Chondrocyte (in vitro differentiated cells): ENCODE results near the gene ARHGAP19. TPM values are rescaled to one million over a fixed set of nuclear protein-coding genes. Genes with fewer than 3 reads are reported as not detected.
"Not testable (repeated sequence)": the region's sequence is repeated elsewhere in the genome, so short reads cannot be mapped to it uniquely, and the experiment has no call there.

Experiments used
- DNase-seq: peaks from one replicate; pipeline ENCODE4 v3.0.0; 2021; ENCODE audit warnings: mixed read lengths, low spot score
- H3K27ac Mint-ChIP-seq: one replicate; pipeline ENCODE4 v1.8.0; 2021; ENCODE audit warnings: mild to moderate bottlenecking, moderate library complexity, mixed read lengths; ENCODE audit not compliant: unreplicated experiment
- H3K27me3 Mint-ChIP-seq: 2 replicates; pipeline ENCODE4 v1.8.0; 2021; ENCODE audit warnings: low read depth, mixed read lengths
- H3K36me3 Mint-ChIP-seq: 2 replicates; pipeline ENCODE4 v1.8.0; 2021; ENCODE audit warnings: low read depth, mixed read lengths
- H3K4me1 Mint-ChIP-seq: 2 replicates; pipeline ENCODE4 v1.8.0; 2021; ENCODE audit warnings: low read depth, mild to moderate bottlenecking, mixed read lengths
- H3K4me3 Mint-ChIP-seq: one replicate; pipeline ENCODE4 v1.8.0; 2021; ENCODE audit warnings: mild to moderate bottlenecking, moderate library complexity, mixed read lengths; ENCODE audit not compliant: unreplicated experiment
- H3K9me3 Mint-ChIP-seq: 2 replicates; pipeline ENCODE4 v1.8.0; 2021; ENCODE audit warnings: low read depth, mixed read lengths
- total RNA-seq: library from RNA; stranded (reverse); gene quantifications from 3 replicates; pipeline ENCODE4 v1.2.1, GENCODE V29; 2021
- TF ChIP-seq, protein P1 (sequence below): fragments of 200-600 bp; sonication (generic); IDR thresholded peaks from 2 replicates; pipeline ENCODE4 v1.5.0; 2021; ENCODE audit warnings: antibody characterized with exemption, mild to moderate bottlenecking, moderate library complexity

The ARHGAP19 gene
- total RNA-seq, 1 donor from 2014 or later: 2.6 TPM

DNA sequence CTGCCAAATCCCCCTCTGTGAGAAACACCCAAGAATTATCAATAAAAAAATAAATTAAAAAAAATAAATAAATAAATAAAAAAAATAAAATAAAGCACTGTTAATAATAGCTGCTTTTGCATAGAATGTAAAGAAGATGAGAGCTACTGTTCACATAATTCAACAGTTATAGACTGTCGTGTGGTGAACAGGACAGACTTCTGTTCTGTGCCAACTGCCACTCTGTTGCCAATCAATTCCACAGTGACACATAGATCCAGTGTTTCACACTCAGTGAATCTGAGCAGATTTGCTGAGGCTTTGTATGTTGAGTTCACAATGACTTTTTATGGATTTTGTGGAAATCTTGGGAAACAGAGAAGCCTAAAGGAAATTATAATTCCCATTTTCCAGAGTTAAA, 14.9 kb downstream of the ARHGAP19 start:
- TF ChIP-seq, protein P1, sequence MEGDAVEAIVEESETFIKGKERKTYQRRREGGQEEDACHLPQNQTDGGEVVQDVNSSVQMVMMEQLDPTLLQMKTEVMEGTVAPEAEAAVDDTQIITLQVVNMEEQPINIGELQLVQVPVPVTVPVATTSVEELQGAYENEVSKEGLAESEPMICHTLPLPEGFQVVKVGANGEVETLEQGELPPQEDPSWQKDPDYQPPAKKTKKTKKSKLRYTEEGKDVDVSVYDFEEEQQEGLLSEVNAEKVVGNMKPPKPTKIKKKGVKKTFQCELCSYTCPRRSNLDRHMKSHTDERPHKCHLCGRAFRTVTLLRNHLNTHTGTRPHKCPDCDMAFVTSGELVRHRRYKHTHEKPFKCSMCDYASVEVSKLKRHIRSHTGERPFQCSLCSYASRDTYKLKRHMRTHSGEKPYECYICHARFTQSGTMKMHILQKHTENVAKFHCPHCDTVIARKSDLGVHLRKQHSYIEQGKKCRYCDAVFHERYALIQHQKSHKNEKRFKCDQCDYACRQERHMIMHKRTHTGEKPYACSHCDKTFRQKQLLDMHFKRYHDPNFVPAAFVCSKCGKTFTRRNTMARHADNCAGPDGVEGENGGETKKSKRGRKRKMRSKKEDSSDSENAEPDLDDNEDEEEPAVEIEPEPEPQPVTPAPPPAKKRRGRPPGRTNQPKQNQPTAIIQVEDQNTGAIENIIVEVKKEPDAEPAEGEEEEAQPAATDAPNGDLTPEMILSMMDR: no peak
- Mint-ChIP-seq H3K36me3 (no peaks in the 10 kb centered on the region), H3K27me3 (no peaks in the 10 kb centered on the region), H3K4me3 (no peak overlapping the region), H3K27ac (no peak overlapping the region), H3K4me1 (peaks cover 19% of the 10 kb centered on the region), H3K9me3 (no peaks in the 10 kb centered on the region)
- DNase-seq: no peak

DNA sequence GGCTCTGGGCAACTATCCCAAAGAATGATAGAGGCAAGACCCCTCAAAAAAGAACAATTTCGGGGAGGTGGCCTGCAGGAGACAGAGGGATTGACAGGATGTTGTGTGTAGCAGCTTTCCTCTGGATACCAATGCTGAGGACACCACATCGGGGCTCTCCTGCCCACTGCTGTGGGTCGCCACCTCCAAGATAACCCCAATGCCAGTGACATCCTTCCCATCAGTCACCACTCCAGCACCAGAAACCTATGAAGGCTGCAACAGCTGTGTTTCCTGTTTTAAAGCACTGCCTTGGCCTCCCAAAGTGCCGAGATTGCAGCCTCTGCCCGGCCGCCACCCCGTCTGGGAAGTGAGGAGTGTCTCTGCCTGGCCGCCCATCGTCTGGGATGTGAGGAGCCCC, 17.6 kb downstream of the ARHGAP19 start:
- Mint-ChIP-seq H3K27ac (no peak overlapping the region), H3K36me3 (no peaks in the 10 kb centered on the region)

DNA sequence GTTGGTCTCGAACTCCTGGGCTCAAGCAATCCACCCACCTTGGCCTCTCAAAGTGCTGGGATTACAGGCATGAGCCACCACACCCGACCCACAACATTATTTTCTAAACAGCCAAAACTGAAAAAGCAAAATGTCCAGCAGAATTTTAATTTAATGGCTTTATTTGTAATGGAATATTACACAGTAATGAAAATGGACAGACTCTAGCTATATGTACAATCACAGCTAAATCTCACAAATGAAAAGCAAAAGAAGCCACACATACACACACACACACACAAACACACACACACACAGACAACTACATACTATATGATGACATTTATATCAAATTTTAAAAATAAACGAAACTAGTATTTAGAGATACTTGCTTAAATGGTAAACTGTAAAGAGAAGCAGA, 18.7 kb downstream of the ARHGAP19 start:
- no peak overlapping the region for H3K27ac Mint-ChIP-seq
- H3K9me3 Mint-ChIP-seq: peaks cover 6% of the 10 kb centered on the region
- TF ChIP-seq, protein P1: no peak
- no peak for DNase-seq
- no peaks in the 10 kb centered on the region for H3K27me3 Mint-ChIP-seq
- H3K36me3 Mint-ChIP-seq: no peaks in the 10 kb centered on the region
- no peak overlapping the region for H3K4me3 Mint-ChIP-seq
- H3K4me1 Mint-ChIP-seq: peaks cover 19% of the 10 kb centered on the region

More for the DNA sequence above, 17.6 kb downstream of the ARHGAP19 start:
- H3K9me3 Mint-ChIP-seq: peaks cover 6% of the 10 kb centered on the region
- no peak overlapping the region for H3K4me3 Mint-ChIP-seq
- DNase-seq: no peak
- peaks cover 28% of the 10 kb centered on the region for H3K4me1 Mint-ChIP-seq
- TF ChIP-seq, protein P1: no peak
- H3K27me3 Mint-ChIP-seq: no peaks in the 10 kb centered on the region

DNA sequence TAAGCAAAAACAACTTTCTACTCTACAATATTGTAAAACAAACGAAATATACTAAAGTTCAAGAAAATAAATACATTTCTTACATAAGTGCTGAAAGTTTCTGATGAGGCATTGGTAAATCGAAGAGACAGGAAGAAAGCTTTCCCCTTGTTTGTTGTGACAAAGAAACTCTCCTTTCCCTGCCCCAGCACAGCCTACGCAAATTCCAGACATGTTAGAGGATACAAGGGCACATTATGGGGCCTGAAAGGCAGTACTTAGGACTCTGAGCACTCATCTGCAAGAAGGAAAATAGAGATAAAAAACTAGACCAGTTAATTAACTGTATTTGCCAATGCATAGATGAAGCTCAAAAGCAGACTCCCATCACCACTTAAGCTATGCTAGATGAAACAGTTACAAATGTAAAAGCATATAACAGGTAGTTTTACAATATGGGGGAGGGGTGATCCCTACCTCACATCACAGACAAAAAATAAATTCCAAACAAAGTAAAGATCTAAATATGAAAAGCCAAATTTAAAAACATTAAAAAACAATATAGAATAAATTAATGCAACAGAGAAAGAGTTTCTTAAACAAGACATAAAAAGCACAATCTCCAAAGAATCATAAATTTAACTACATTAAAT, 21.8 kb downstream of the ARHGAP19 start:
- H3K27me3 Mint-ChIP-seq: no peaks in the 10 kb centered on the region

DNA sequence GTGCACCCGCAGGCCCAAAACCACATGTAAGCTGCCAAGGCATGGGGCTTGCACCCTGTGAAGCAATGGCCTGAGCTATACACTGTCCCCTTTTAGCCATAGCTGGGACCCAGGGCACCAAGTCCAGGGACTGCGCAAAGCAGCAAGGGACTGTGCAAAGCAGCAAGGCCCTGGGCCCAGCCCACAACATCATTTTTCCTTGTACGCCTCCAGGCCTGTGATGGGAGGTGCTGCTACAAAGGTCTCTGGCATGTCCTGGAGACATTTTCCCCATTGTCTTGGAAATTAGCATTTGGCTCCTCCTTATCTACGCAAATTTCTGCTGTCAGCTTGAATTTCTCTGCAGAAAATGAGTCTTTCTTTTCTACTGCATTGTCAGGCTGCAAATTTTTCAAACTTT, 24.8 kb downstream of the ARHGAP19 start:
- no peaks in the 10 kb centered on the region for H3K36me3 Mint-ChIP-seq

More for the DNA sequence above, 21.8 kb downstream of the ARHGAP19 start:
- no peaks in the 10 kb centered on the region for H3K36me3 Mint-ChIP-seq
- no peak overlapping the region for H3K4me3 Mint-ChIP-seq
- H3K27ac Mint-ChIP-seq: no peak overlapping the region
- H3K9me3 Mint-ChIP-seq: peaks cover 6% of the 10 kb centered on the region
- peaks cover 9% of the 10 kb centered on the region for H3K4me1 Mint-ChIP-seq
- DNase-seq: no peak
- TF ChIP-seq, protein P1: no peak

DNA sequence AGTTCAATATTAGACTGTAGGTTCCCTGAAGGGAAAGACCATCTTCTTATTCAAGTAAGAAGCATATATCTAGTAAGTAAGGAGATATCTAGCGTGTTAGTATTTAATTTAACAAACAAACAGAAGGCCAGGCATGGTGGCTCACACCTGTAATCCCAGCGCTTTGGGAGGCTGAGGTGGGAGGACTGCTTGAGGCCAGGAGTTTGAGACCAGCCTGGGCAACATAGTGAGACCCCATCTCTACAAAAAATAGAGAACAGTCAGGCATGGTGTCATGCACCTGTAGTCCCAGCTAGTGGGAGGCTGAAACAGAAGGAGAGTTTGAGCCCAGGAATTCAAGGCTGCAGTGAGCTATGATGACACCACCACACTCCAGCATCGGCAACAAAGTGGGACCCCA, 27.3 kb downstream of the ARHGAP19 start:
- H3K9me3 Mint-ChIP-seq, DNase-seq, H3K27ac Mint-ChIP-seq, H3K4me3 Mint-ChIP-seq, H3K27me3 Mint-ChIP-seq, H3K4me1 Mint-ChIP-seq, H3K36me3 Mint-ChIP-seq: not testable (repeated sequence)

More for the DNA sequence above, 24.8 kb downstream of the ARHGAP19 start:
- Mint-ChIP-seq H3K27ac (no peak overlapping the region), H3K9me3 (peaks cover 6% of the 10 kb centered on the region), H3K27me3 (no peaks in the 10 kb centered on the region), H3K4me3 (no peak overlapping the region), H3K4me1 (peaks cover 9% of the 10 kb centered on the region)
- no peak for DNase-seq
- TF ChIP-seq, protein P1: no peak
